GM13976 (cell line): ENCODE results near the gene GSDME.

Experiments used
- DNase-seq: peaks from one replicate; pipeline ENCODE4 v3.0.0; 2012; ENCODE audit warnings: low spot score
- in situ Hi-C: fragments of 300-500 bp; cut with MboI; formaldehyde crosslinking; loops from one replicate; pipeline ENCODE4 v1.12.0; 2022; ENCODE audit warnings: low sequenced_read_pairs, mixed read lengths, inconsistent platforms; ENCODE audit not compliant: unreplicated experiment
- TF ChIP-seq, protein P1 (sequence below): IDR thresholded peaks from 2 replicates; pipeline ENCODE4 v1.5.1; 2012; ENCODE audit warnings: borderline replicate concordance, mild to moderate bottlenecking; ENCODE audit not compliant: insufficient read depth; ENCODE audit errors: extremely low read depth, missing control alignments, control extremely low read depth

Gene GSDME

DNA sequence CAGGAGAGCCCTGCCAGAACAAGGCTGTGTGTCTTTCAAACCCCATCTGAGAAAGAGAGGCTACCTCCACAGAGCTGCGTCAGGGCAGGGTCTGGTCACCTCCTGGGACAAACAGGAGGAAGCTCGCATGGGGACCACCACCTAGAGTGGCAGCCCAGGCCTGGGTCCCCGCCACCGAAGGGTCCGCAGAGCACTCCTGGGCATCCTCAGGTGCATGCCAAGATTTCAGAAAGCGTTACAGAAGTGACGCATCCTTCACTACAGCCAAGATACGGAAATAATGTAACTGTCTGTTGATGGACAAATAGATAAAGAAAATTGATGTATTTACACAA is 42.6 kb downstream of the GSDME start:
- in situ Hi-C loops = no loop called here
- no peak for DNase-seq
- TF ChIP-seq, protein P1, sequence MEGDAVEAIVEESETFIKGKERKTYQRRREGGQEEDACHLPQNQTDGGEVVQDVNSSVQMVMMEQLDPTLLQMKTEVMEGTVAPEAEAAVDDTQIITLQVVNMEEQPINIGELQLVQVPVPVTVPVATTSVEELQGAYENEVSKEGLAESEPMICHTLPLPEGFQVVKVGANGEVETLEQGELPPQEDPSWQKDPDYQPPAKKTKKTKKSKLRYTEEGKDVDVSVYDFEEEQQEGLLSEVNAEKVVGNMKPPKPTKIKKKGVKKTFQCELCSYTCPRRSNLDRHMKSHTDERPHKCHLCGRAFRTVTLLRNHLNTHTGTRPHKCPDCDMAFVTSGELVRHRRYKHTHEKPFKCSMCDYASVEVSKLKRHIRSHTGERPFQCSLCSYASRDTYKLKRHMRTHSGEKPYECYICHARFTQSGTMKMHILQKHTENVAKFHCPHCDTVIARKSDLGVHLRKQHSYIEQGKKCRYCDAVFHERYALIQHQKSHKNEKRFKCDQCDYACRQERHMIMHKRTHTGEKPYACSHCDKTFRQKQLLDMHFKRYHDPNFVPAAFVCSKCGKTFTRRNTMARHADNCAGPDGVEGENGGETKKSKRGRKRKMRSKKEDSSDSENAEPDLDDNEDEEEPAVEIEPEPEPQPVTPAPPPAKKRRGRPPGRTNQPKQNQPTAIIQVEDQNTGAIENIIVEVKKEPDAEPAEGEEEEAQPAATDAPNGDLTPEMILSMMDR = no peak

DNA sequence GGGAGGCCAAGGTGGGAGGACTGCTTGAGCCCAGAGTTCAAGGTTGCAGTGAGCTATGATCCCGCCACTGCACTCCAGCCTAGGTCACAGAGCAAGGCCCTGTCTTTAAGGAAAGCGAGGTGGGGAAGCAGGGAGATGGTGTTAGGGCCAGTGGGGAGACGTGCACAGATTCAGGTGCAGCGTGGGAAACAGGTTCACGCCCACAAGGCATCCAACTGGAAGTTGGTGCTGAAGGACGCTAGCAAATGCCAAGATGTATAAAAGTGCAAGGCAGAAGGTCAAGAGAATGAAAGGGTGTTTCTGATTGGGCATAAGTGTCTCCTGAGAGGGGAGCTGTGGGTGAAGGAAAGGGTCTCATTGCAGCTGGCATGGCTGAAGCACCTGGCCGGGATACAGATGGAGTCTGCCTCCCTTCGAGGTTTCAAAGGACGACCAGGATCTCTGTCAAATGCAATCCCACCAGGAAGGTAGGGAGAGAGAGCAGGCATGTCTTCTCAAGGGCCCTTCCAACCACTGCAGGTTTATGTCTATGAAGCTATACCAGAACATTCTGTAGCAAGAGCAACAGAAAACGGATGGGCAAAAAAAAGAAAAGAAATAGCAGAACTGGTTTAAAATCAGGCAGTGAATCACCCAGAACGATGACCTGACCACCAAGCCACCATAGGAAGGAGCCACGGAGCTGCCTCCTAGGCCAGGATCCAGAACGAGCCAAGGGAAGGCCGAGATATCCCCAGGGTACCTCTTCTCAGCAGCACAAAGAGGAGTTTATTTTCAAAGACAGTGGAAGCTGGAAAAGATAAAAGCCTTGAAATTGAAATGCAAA is 43.2 kb downstream of the GSDME start:
- no peak for DNase-seq
- TF ChIP-seq, protein P1 = no peak
- in situ Hi-C loops = no loop called here

DNA sequence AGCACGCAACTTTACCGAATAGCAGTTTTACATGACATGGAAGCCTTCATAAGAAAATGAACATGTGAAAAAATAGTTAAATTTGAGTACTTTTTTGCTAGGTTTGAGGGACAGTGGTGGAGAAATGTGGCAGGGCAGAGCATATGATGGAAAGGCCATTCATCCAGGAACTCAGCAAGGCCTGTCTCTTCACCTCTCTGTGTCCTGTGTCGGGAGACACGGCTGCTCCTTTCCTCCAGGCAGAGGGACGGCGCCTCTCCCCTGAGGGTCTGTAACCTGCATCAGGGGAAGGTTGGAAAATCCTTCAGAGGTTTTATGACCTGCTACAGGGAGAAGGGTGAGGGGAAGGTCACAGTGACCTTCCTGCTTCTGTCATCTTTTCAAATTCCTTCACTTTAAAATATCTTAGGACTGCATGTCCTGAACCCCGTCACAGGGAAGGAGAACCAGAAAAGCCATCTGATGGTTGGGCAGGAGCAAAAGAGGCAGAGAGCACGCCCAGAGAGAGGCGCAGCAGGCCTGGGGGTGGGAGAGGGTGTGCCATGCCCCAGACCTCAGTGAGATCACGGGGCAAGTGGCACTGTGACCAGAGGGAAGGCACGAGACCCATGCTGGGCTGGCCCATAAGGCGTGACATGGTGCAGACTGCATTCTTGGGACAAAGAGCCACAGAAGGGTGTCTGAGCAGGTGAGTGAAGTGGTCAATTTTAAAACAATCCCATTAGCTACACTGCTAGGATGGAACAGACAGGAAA is 44.0 kb downstream of the GSDME start:
- TF ChIP-seq, protein P1 = no peak
- in situ Hi-C loops = no loop called here
- DNase-seq = no peak

DNA sequence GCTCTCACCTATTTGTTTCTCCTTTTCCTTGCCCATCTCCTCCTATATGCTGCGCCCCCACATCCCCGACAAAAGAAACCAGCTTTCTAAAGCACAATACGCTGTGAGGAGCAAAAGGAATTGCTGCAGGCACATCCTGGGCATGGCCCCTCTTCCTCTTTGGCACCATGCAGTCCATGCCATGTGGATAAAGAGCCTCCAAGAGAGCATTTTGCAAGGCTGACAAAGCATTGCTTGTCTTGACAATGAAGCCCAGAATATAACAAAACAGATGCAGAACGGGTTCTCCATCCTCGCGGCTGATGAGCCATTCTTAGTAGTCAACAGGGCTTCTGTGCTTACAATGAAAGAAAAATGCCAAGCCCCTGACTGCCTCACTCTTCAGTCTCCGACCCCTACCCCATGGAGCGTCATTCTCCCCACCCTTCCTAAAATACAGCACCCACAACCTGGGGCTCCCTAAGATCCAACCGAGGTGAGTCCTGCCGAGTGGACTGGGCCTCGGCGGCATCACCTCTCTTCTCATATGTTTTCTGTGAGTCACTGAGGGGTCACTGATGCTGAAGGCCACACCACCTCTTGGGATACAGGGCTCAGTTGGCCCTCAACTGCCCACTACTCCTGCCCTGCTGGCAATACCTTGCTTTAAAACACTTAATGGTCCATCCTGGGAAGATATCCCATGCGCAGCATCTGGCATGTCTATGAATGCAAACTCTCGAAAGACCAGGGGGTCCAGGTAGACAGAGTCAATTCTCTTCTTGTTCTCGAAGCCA is 47.5 kb downstream of the GSDME start:
- in situ Hi-C loops = no loop called here
- no peak for DNase-seq
- TF ChIP-seq, protein P1 = no peak

DNA sequence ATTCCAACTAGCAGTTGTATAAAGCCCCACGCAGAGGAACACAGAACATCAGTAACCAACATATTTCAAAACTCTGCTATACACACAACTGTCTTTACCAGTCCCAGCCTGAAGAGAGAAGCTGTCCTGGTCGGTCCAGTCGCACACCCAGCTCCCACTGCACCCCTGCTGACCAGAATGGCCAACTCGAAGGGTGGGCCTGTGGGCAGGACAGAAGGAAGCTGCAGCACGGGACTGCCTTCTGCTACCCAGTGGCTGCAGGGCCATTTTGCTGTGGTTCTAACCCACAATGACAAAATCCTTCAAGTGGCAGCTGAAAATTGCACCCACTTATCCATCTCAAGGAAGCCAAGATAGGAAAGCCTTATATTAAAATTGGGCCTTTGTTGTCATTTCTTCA is 48.2 kb downstream of the GSDME start:
- no peak for DNase-seq
- in situ Hi-C loops = no loop called here
- TF ChIP-seq, protein P1 = no peak

DNA sequence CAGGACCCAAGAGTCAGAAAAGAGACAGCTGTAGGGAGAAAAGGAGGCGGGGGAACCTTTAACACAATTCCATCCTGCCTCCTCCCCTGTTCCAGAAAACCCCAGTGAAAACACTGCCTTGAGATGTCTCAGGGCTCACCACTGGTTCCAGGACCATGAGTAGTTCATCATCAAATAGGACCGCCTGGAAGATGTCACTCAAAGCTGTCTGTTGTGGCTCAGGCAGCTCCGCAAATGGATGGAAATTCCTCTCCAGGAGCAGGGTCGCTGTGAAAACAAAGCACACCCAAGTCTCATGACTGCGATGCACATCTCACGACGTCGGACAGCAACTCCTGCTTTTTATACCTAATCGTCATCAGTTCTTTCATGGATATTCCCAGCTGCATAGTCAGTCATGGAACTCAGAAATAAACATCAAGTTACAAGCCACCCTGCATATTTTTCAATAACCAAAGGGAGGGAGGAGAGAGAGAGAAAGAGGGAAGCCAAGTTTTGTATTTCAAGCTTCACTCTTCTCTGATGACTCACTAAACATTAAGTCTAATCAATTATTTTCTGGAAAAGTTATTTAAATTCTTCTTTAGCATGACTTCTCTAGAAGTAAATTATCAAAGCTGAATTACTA is 49.2 kb downstream of the GSDME start:
- TF ChIP-seq, protein P1 = no peak
- no peak for DNase-seq
- in situ Hi-C loops = no loop called here
